ENCODE measurements around the gene FBXW7. TPM values are rescaled to one million over a fixed set of nuclear protein-coding genes. Genes with fewer than 3 reads are reported as not detected.

FBXW7 gene
- polyA plus RNA-seq, 2 of the 4 experiments (the other 2 are of a cell fraction) = 7.2 to 12.5 TPM

- ChIA-PET POLR2A (interaction anchor here (2.1 kb wide), 1 partner anchor 35 kb away, joined by 10 read pairs; the partner anchor contains the start of gene FBXW7), CTCF (interaction anchor here (0.7 to 3.7 kb wide), 19 partner anchors 11 to 625 kb away, joined by 3 to 37 read pairs (median 5); partner anchors contain the start of gene FBXW7)
- Histone ChIP-seq H3K27ac (no peak overlapping the region), H3K4me3 (no peak overlapping the region), H3K9me3 (no peaks in the 10 kb centered on the region), H3K4me1 (peaks cover 12% of the 10 kb centered on the region; the same call in 2 of the 3 replicates), H3K4me2 (no peak overlapping the region)
- DNase-seq (ENCODE audit: low read depth in 1 of 2, low spot score in 1 of 2) (no peak), ATAC-seq (no peak), FAIRE-seq (no peak)
- WGBS (ENCODE audit: missing lambda C conversion rate) = 77% methylated on average over 3 of the region's 3 CpGs
- TF ChIP-seq CHD4 (IDR thresholded peaks at IDR 0.05; ENCODE audit: borderline replicate concordance) = no peak
- no peak for TF ChIP-seq HDAC2 (IDR thresholded peaks at IDR 0.05)
- no peak for TF ChIP-seq NFE2L2 (conservative IDR thresholded peaks at IDR 0.05; ENCODE audit: low read length)
- no peak for TF ChIP-seq CBX2 (IDR thresholded peaks at IDR 0.05; ENCODE audit: borderline replicate concordance, low read depth)
- TF ChIP-seq KDM1A (IDR thresholded peaks at IDR 0.05; ENCODE audit: low read depth) = no peak
- TF ChIP-seq CBX8 (IDR thresholded peaks at IDR 0.05) = no peak
- no peak for TF ChIP-seq FOXS1 (CRISPR knock-in tag; IDR thresholded peaks at IDR 0.05)
- no peak for TF ChIP-seq HMGXB4 (CRISPR knock-in tag; IDR thresholded peaks at IDR 0.05; ENCODE audit: borderline replicate concordance)
- TF ChIP-seq MAFK (IDR thresholded peaks at IDR 0.05; ENCODE audit: partially characterized antibody) = no peak
- TF ChIP-seq USF2 (IDR thresholded peaks at IDR 0.05) = no peak
- TF ChIP-seq POLR2AphosphoS2 (conservative IDR thresholded peaks at IDR 0.05; ENCODE audit: low read length) = no peak
Measured at GRCh38 chr4:152501846-152502536, 33.9 kb downstream of the FBXW7 start.

GRCh38 chr4:152500800-152501434, 35.0 kb downstream of the FBXW7 start:
- no peak for FAIRE-seq
- POLR2A ChIA-PET = interaction anchor here (0.5 to 2.1 kb wide), 2 partner anchors 36 to 276 kb away, joined by 3 to 10 read pairs; partner anchors contain the start of gene FBXW7

More at GRCh38 chr4:152500800-152501434, 35.0 kb downstream of the FBXW7 start:
- 0% methylated on average over 1 of the region's 1 CpG for WGBS (ENCODE audit: missing lambda C conversion rate)
- Histone ChIP-seq H3K27ac (no peak overlapping the region), H3K4me2 (no peak overlapping the region), H3K9me3 (no peaks in the 10 kb centered on the region), H3K4me1 (peaks cover 12% of the 10 kb centered on the region; the same call in 2 of the 3 replicates), H3K4me3 (no peak overlapping the region)
- CTCF ChIA-PET = interaction anchor here (0.5 to 3.7 kb wide), 43 partner anchors 9 to 626 kb away, joined by 3 to 37 read pairs (median 3); partner anchors contain the start of gene FBXW7
- DNase-seq (ENCODE audit: low read depth in 1 of 2, low spot score in 1 of 2) = peak; percentile 30 to 86
- ATAC-seq = peak; percentile 66 to 84; a peak in 4 of 6 replicates
- peak; percentile 54 for TF ChIP-seq SMC3 (IDR thresholded peaks at IDR 0.05)
- peak; percentile 68 for TF ChIP-seq CTCF (IDR thresholded peaks at IDR 0.05)
- no peak for TF ChIP-seq CBX8 (IDR thresholded peaks at IDR 0.05)
- TF ChIP-seq RAD21 (conservative IDR thresholded peaks at IDR 0.05 in 1 of 2, IDR thresholded peaks at IDR 0.05 in 1 of 2) = peak; percentile 62 to 64
- TF ChIP-seq HOXA7 (CRISPR knock-in tag; IDR thresholded peaks at IDR 0.05) = no peak
- TF ChIP-seq PHF8 (IDR thresholded peaks at IDR 0.05; ENCODE audit: borderline replicate concordance, low read depth) = no peak

Measured in A549 (cell line).